ENCODE results near the gene MTIF3. TPM values are rescaled to one million over a fixed set of nuclear protein-coding genes. Genes with fewer than 3 reads are reported as not detected.

Gene MTIF3
- polyA plus RNA-seq, 4 donors, result 67.2 to 90.8 (median 78.7) TPM

Other genes starting within 250 kb of the MTIF3 start
- 1,000 to 10,000 TPM in 1 of 4 donors, 100 to 1,000 TPM in 3; 750 to 1,217 (median 830) TPM for gene RPL21, start 199.0 kb downstream of the MTIF3 start, polyA plus RNA-seq (ENCODE audit: insufficient read length in 4 of 4)
- 10 to 100 TPM; 23.6 to 40.0 (median 36.2) TPM for gene RASL11A, start 179.7 kb downstream of the MTIF3 start, polyA plus RNA-seq (ENCODE audit: insufficient read length in 4 of 4)
- 10 to 100 TPM; 80.7 to 85.3 (median 83.4) TPM for gene GTF3A, start 25.9 kb downstream of the MTIF3 start, polyA plus RNA-seq (ENCODE audit: insufficient read length in 4 of 4)
- 10 to 100 TPM; 11.2 to 13.5 (median 12.0) TPM for gene LNX2, start 170.0 kb upstream of the MTIF3 start, polyA plus RNA-seq (ENCODE audit: insufficient read length in 4 of 4)
- gene POLR1D, start 171.3 kb upstream of the MTIF3 start, polyA plus RNA-seq (ENCODE audit: insufficient read length in 4 of 4), result 100 to 1,000 TPM; 111 to 156 (median 134) TPM